MM.1S (cell line): ENCODE results near the gene MFSD1.
A peak's percentile ranks its signal among the peaks of the same experiment; 100 is the strongest.

Experiments used
- DNase-seq: peaks from one replicate; pipeline ENCODE4 v3.0.0-alpha.2; 2015
- H2AFZ ChIP-seq: fragments of 300-600 bp; sonication (generic); 2 replicates; pipeline ENCODE4 v1.6.0; 2016; ENCODE audit warnings: antibody characterized with exemption, low read length
- H3F3A ChIP-seq: fragments of 300-600 bp; sonication (generic); 2 replicates; pipeline ENCODE4 v1.6.1; 2016; ENCODE audit warnings: mild to moderate bottlenecking, antibody characterized with exemption, low read length, moderate library complexity, mixed read lengths; ENCODE audit not compliant: insufficient read depth
- H3K27ac ChIP-seq: fragments of 300-600 bp; sonication (generic); 2 replicates; pipeline ENCODE4 v1.5.1; 2016; ENCODE audit warnings: mild to moderate bottlenecking, low read length
- H3K27me3 ChIP-seq: fragments of 300-600 bp; sonication (generic); replicated peaks from 2 replicates; pipeline ENCODE4 v1.6.0; 2016; ENCODE audit warnings: low read length; ENCODE audit not compliant: insufficient read depth
- H3K36me3 ChIP-seq: fragments of 300-600 bp; sonication (generic); replicated peaks from 2 replicates; pipeline ENCODE4 v1.6.1; 2016; ENCODE audit warnings: mild to moderate bottlenecking, low read length, mixed read lengths; ENCODE audit not compliant: insufficient read depth
- H3K4me1 ChIP-seq: fragments of 300-600 bp; sonication (generic); 2 replicates; pipeline ENCODE4 v1.6.1; 2016; ENCODE audit warnings: low read length, mixed read lengths
- H3K4me2 ChIP-seq: fragments of 300-600 bp; sonication (generic); 2 replicates; pipeline ENCODE4 v1.6.0; 2016; ENCODE audit warnings: low read depth, low read length
- H3K4me3 ChIP-seq: fragments of 300-600 bp; sonication (generic); 2 replicates; pipeline ENCODE4 v1.5.1; 2016; ENCODE audit warnings: low read length, mixed read lengths
- H3K79me2 ChIP-seq: fragments of 300-600 bp; sonication (generic); 2 replicates; pipeline ENCODE4 v1.6.1; 2016; ENCODE audit warnings: mixed run types, low read length, mixed read lengths
- H3K9ac ChIP-seq: fragments of 300-600 bp; sonication (generic); 2 replicates; pipeline ENCODE4 v1.6.1; 2016; ENCODE audit warnings: low read length, mixed read lengths
- H3K9me2 ChIP-seq: fragments of 300-600 bp; sonication (generic); replicated peaks from 2 replicates; pipeline ENCODE4 v1.6.1; 2016; ENCODE audit warnings: mild to moderate bottlenecking, low read length, mixed read lengths; ENCODE audit not compliant: insufficient read depth
- H3K9me3 ChIP-seq: fragments of 300-600 bp; sonication (generic); replicated peaks from 2 replicates; pipeline ENCODE4 v1.6.1; 2016; ENCODE audit warnings: mild to moderate bottlenecking, low read length, mixed read lengths; ENCODE audit not compliant: insufficient read depth
- H4K20me1 ChIP-seq: fragments of 300-600 bp; sonication (generic); 2 replicates; pipeline ENCODE4 v1.6.1; 2016; ENCODE audit warnings: mild to moderate bottlenecking, low read length, moderate library complexity, mixed read lengths; ENCODE audit not compliant: insufficient read depth
- CTCF ChIP-seq: fragments of 300-600 bp; sonication (generic); IDR thresholded peaks from 2 replicates; pipeline ENCODE4 v1.5.1; 2016; ENCODE audit warnings: antibody characterized with exemption, low read length, mixed read lengths
- EZH2 ChIP-seq: fragments of 300-600 bp; sonication (generic); optimal IDR thresholded peaks from 2 replicates; pipeline ENCODE3; 2017; ENCODE audit warnings: low read depth, mild to moderate bottlenecking, antibody characterized with exemption, low read length, mixed read lengths
- EZH2phosphoT487 ChIP-seq: fragments of 300-600 bp; sonication (generic); IDR thresholded peaks from 2 replicates; pipeline ENCODE4 v1.6.1; 2018; ENCODE audit warnings: antibody characterized with exemption, low read length

Gene MFSD1

GRCh38 chr3:158770741-158771350 is 31.0 kb upstream of the MFSD1 start:
- Histone ChIP-seq H3K27me3 (no peaks in the 10 kb centered on the region), H3K27ac (peak overlapping the region; percentile 46; the same call in 1 of the 2 replicates), H3F3A (peaks cover 4% of the 10 kb centered on the region; the same call in 1 of the 2 replicates), H3K4me1 (peaks cover 20% of the 10 kb centered on the region), H2AFZ (peak overlapping the region; percentile 41), H3K36me3 (no peaks in the 10 kb centered on the region), H4K20me1 (no peaks in the 10 kb centered on the region), H3K9me3 (no peaks in the 10 kb centered on the region), H3K9ac (no peak overlapping the region), H3K9me2 (no peaks in the 10 kb centered on the region), H3K79me2 (no peaks in the 10 kb centered on the region), H3K4me2 (peak overlapping the region; percentile 38; the same call in 1 of the 2 replicates), H3K4me3 (no peak overlapping the region; the same call in 1 of the 2 replicates)
- DNase-seq = no peak
- TF ChIP-seq EZH2phosphoT487 = no peak
- TF ChIP-seq EZH2 = no peak
- TF ChIP-seq CTCF = no peak

- H3K79me2 ChIP-seq = no peaks in the 10 kb centered on the region
- H3K36me3 ChIP-seq = no peaks in the 10 kb centered on the region
- no peaks in the 10 kb centered on the region for H3K27me3 ChIP-seq
- H3K9me2 ChIP-seq = no peaks in the 10 kb centered on the region
- no peaks in the 10 kb centered on the region for H3K9me3 ChIP-seq
- H3K4me3 ChIP-seq = no peak overlapping the region
- no peaks in the 10 kb centered on the region for H4K20me1 ChIP-seq
- no peak overlapping the region for H3K9ac ChIP-seq
- no peak overlapping the region for H2AFZ ChIP-seq
- no peak for DNase-seq
- H3K27ac ChIP-seq = no peak overlapping the region
- peaks cover 20% of the 10 kb centered on the region for H3K4me1 ChIP-seq
- H3K4me2 ChIP-seq = no peak overlapping the region
- TF ChIP-seq EZH2 (no peak), CTCF (no peak), EZH2phosphoT487 (no peak)
- H3F3A ChIP-seq = peaks cover 4% of the 10 kb centered on the region; the same call in 1 of the 2 replicates
Measured at GRCh38 chr3:158771577-158771976, 30.3 kb upstream of the MFSD1 start.

GRCh38 chr3:158771982-158772381 is 29.9 kb upstream of the MFSD1 start:
- no peak overlapping the region for H3K27ac ChIP-seq
- no peak overlapping the region for H3K4me2 ChIP-seq
- H3K27me3 ChIP-seq = no peaks in the 10 kb centered on the region

More at GRCh38 chr3:158771982-158772381, 29.9 kb upstream of the MFSD1 start:
- no peaks in the 10 kb centered on the region for H3K79me2 ChIP-seq
- DNase-seq = no peak
- H3K9ac ChIP-seq = no peak overlapping the region
- no peaks in the 10 kb centered on the region for H3K9me2 ChIP-seq
- H3K9me3 ChIP-seq = no peaks in the 10 kb centered on the region
- peaks cover 20% of the 10 kb centered on the region for H3K4me1 ChIP-seq
- peaks cover 4% of the 10 kb centered on the region; the same call in 1 of the 2 replicates for H3F3A ChIP-seq
- H3K36me3 ChIP-seq = no peaks in the 10 kb centered on the region
- no peaks in the 10 kb centered on the region for H4K20me1 ChIP-seq
- H3K4me3 ChIP-seq = no peak overlapping the region
- no peak overlapping the region for H2AFZ ChIP-seq
- TF ChIP-seq CTCF (no peak), EZH2 (no peak), EZH2phosphoT487 (no peak)
